Endothelial cell of hepatic sinusoid (primary cell): ENCODE data around the gene GBE1.

Experiments used
- in situ Hi-C: cut with HindIII; loops from 2 replicates; pipeline ENCODE4 v1.10.0; 2017; ENCODE audit warnings: low sequenced_read_pairs

Gene GBE1

GRCh38 chr3:81477740-81478139 is 283.7 kb downstream of the GBE1 start:
- in situ Hi-C loops = loop anchor here (5.0 kb wide), 1 partner anchor 50 kb away; no protein-coding TSS in a partner anchor

- in situ Hi-C loops = loop anchor here (5.0 kb wide), 1 partner anchor 49 kb away; no protein-coding TSS in a partner anchor
Observed at GRCh38 chr3:81476692-81477091, 284.8 kb downstream of the GBE1 start.

GRCh38 chr3:81472600-81473362 is 288.7 kb downstream of the GBE1 start:
- in situ Hi-C loops = no loop called here

GRCh38 chr3:81470524-81471278 is 290.7 kb downstream of the GBE1 start:
- in situ Hi-C loops = no loop called here

DNA sequence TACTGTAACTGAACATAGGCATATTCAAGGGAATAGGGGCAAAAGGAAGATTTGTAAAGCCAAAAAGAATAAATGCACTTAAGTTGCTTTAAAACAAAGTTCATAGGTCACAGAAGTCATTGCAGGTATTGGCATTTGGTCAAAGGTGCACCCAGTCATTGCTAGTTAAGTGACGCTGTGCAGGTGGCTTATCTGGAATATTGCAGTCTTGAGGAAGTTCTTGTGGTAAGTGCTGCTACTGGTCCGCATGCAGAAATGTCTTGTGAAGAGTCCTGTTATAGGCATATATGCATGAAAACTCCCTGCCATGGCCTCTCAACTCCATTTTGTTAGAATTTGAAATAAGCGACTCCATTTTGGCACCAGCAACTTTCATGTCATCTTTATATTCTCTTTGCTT is 293.1 kb downstream of the GBE1 start:
- in situ Hi-C loops = no loop called here

GRCh38 chr3:81466201-81466560 is 295.3 kb downstream of the GBE1 start:
- in situ Hi-C loops = no loop called here

- in situ Hi-C loops = no loop called here
Observed at GRCh38 chr3:81465510-81466200, 295.8 kb downstream of the GBE1 start.

DNA sequence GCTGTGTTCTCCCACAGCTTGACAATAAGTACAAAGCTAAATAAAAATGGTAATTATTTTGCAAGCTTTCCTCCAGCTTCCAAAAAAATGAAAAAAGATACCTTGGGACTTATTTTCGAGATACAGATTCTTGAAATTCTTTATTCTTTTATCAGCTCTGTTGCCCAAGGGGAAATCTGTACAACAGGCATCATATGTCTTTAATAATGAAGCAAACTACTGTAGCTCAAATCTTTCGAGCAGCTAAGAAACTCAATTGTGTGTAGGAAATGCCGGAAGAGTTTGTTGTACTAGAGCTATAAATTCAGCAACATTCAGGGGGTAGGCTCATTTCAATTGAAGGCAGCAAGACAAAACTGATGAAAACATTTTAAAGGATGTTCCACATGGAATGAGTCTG is 297.7 kb downstream of the GBE1 start:
- in situ Hi-C loops = no loop called here

- in situ Hi-C loops = no loop called here
Observed at GRCh38 chr3:81462921-81463320, 298.5 kb downstream of the GBE1 start.

GRCh38 chr3:81459733-81460132 is 301.7 kb downstream of the GBE1 start:
- in situ Hi-C loops = no loop called here

- in situ Hi-C loops = no loop called here
Observed at GRCh38 chr3:81452418-81452817, 309.0 kb downstream of the GBE1 start.

DNA sequence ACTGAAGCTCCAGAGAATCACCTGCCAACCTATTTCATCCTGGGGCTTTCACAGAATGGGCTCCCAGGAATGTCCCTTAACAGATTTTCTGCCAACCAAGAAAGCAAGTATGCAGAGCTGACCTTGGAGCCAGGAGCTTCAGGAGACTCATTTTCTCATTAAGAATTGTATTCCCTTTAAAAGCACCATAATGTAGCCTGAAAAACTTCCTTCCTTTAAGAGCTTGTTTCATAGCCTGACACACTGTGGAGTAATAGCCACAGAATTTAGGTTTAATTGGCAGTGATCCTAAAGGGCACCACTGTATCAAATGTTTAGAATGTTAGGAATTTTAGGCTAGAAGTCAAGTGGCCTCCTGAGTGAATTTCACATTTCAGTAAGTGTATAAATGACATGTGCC is 309.8 kb downstream of the GBE1 start:
- in situ Hi-C loops = no loop called here

DNA sequence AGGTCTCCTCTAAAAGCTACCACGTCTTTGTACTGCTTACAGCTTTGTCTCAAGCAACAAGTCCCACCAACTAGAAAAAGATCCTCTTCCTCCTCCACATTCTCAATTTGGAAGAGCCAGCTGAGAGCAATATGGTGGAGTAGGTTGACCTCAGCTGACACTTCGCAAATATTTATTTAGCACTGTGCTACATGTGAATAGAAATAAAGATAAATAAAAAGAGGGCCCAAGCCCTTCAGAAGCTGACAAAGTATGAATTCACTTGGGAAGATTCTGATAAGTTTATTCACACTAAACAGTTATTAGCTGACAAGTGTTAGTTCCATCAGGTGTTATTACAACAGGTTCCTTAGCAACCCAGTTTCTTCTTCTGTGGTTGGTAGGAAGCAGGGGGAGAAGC is 310.3 kb downstream of the GBE1 start:
- in situ Hi-C loops = no loop called here

DNA sequence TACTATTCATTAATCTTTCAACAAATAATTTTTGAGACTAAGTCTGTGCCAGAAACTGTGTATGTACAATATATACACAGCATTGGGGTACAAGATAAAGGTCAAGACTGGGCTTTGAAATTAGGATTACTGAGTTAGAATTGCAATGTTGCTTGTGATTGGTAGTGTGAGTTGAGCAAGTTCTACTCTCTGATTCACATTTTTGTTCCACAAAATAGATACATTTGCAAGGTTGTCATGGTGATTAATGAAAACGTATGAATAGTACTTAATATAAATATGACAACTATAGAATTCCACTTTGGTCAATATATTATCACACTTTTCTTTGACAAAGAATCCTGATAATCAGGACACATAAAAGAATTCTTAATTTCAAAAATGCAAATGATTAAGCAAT is 314.6 kb downstream of the GBE1 start:
- in situ Hi-C loops = no loop called here

- in situ Hi-C loops = no loop called here
Observed at GRCh38 chr3:81445712-81446111, 315.7 kb downstream of the GBE1 start.

DNA sequence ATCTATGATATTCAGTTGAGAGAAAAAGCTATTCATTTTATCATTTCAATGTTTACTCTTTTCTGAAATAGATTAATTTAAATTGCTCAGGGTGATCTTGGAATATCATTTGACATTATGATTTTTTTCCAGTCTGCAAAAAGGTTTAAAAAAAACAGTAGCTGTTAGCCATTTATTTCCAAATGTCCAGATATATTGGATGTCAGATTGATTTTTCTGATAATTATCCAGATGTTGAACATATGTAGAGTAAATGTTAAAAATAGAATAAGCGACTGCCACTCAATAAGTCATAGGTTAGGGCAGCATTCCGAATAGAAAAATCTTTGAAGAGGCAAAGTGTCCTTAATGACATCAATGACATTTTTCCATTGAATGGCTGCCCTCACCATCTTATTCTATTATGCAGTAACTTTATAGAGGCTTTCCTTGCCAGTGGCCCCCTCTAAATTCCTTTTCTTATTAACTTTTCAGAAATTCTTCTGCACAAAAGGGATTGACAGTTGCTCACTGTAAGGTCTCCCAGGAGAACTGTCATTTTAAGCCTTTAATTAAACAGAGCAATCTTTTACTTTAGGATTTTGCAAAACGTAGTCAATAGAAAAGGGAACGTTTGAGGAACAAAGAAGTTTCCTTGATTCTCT is 316.5 kb downstream of the GBE1 start:
- in situ Hi-C loops = no loop called here

DNA sequence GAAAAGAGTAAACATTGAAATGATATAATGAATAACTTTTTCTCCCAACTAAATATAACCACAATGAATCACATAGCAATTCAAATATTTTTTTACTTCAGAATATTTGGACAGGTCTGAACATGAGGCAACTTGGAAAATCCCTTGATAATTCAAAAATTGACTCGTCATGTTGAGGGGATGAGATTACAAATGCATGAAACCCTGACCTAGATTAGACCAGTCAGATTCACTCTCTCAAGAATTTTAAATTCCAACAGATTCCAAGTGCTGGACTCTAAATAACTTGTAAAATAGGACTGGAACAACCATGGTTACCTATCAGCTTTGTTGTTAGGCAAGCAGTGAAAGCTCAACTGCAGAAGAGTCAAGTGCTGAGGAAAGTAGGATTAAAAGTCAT is 317.5 kb downstream of the GBE1 start:
- in situ Hi-C loops = no loop called here

DNA sequence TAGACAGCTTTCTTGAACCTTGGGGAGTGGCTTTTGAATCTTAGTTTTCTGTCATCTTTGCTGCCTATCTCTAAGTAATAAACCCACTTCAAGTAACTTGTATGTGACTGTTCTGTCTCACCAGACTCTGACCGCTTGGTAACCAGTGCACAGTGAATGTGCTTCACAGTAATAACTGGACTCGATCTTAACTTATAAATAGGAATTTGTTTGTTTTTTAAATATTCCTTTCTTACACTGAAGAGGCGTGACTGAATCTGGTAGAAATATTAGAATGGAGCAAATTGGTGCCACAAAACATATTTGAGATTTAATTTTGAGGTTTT is 318.0 kb downstream of the GBE1 start:
- in situ Hi-C loops = no loop called here

- in situ Hi-C loops = no loop called here
Observed at GRCh38 chr3:81442758-81443456, 318.5 kb downstream of the GBE1 start.

- in situ Hi-C loops = no loop called here
Observed at GRCh38 chr3:81440661-81441060, 320.8 kb downstream of the GBE1 start.
